Fibroblast of lung (primary cell): ENCODE measurements around the gene HMCN2.

Experiments used
- EZH2 ChIP-seq: IDR thresholded peaks from 2 replicates; pipeline ENCODE4 v1.5.1; 2012; ENCODE audit warnings: low read length, control low read depth, mild to moderate bottlenecking; ENCODE audit errors: missing control alignments
- TF ChIP-seq, protein P1 (sequence below), 2 donors: IDR thresholded peaks in 1 of 2; conservative IDR thresholded peaks in 1 of 2; 1 replicate in 1 of 2; 2 replicates in 1 of 2; pipeline ENCODE4 v1.5.1; 2011 to 2012; ENCODE audit warnings: low read length in 2 of 2, control low read depth in 1 of 2, inconsistent platforms in 1 of 2, low read depth in 1 of 2, mild to moderate bottlenecking in 1 of 2

GRCh38 chr9:130393681-130394071 is 128.1 kb downstream of the HMCN2 start:
- TF ChIP-seq, protein P1, sequence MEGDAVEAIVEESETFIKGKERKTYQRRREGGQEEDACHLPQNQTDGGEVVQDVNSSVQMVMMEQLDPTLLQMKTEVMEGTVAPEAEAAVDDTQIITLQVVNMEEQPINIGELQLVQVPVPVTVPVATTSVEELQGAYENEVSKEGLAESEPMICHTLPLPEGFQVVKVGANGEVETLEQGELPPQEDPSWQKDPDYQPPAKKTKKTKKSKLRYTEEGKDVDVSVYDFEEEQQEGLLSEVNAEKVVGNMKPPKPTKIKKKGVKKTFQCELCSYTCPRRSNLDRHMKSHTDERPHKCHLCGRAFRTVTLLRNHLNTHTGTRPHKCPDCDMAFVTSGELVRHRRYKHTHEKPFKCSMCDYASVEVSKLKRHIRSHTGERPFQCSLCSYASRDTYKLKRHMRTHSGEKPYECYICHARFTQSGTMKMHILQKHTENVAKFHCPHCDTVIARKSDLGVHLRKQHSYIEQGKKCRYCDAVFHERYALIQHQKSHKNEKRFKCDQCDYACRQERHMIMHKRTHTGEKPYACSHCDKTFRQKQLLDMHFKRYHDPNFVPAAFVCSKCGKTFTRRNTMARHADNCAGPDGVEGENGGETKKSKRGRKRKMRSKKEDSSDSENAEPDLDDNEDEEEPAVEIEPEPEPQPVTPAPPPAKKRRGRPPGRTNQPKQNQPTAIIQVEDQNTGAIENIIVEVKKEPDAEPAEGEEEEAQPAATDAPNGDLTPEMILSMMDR (conservative IDR thresholded peaks at IDR 0.05 in 1 of 2, IDR thresholded peaks at IDR 0.05 in 1 of 2; ENCODE audit: low read depth in 1 of 2, low read length in 2 of 2), result no peak
- no peak for TF ChIP-seq EZH2
